Trophoblast cell (in vitro differentiated cells and primary cell): ENCODE results near the gene SLC1A3.

Experiments used
- DNase-seq, 2 donors: peaks; one replicate each; pipeline ENCODE4 v3.0.0-alpha.2; 2016
- H2AFZ ChIP-seq: 2 replicates; pipeline ENCODE4 v1.6.1; 2013; ENCODE audit warnings: low read length, moderate library complexity, mild to moderate bottlenecking; ENCODE audit not compliant: insufficient read depth, poor library complexity
- H2AK5ac ChIP-seq: 2 replicates; pipeline ENCODE4 v1.6.1; 2013; ENCODE audit warnings: mild to moderate bottlenecking, low read length
- H2BK120ac ChIP-seq: 2 replicates; pipeline ENCODE4 v1.6.1; 2013; ENCODE audit warnings: low read length, mild to moderate bottlenecking, moderate library complexity; ENCODE audit not compliant: insufficient read depth, poor library complexity
- H2BK12ac ChIP-seq: 2 replicates; pipeline ENCODE4 v1.6.1; 2013; ENCODE audit warnings: mild to moderate bottlenecking, low read length, moderate library complexity
- H2BK5ac ChIP-seq: 2 replicates; pipeline ENCODE4 v1.6.1; 2013; ENCODE audit warnings: low read length, low read depth, moderate library complexity, mild to moderate bottlenecking; ENCODE audit not compliant: poor library complexity
- H3K14ac ChIP-seq: 2 replicates; pipeline ENCODE4 v1.6.1; 2013; ENCODE audit warnings: mild to moderate bottlenecking, low read length
- H3K18ac ChIP-seq: 2 replicates; pipeline ENCODE4 v1.6.1; 2013; ENCODE audit warnings: mild to moderate bottlenecking, low read length
- H3K23ac ChIP-seq: 2 replicates; pipeline ENCODE4 v1.6.1; 2013; ENCODE audit warnings: low read length
- H3K27ac ChIP-seq: 2 replicates; pipeline ENCODE4 v1.5.1; 2013; ENCODE audit warnings: low read depth, mild to moderate bottlenecking, inconsistent platforms, low read length, moderate library complexity
- H3K27me3 ChIP-seq: 2 replicates; pipeline ENCODE4 v1.6.1; 2013; ENCODE audit warnings: inconsistent platforms, mild to moderate bottlenecking, low read length, moderate library complexity; ENCODE audit not compliant: insufficient read depth
- H3K36me3 ChIP-seq, 2 experiments: 1 replicate in 1 of 2; 2 replicates in 1 of 2; pipeline ENCODE4 v1.6.1; 2013; ENCODE audit warnings: low read length in 2 of 2, mild to moderate bottlenecking in 2 of 2, moderate library complexity in 1 of 2; ENCODE audit not compliant: insufficient read depth in 2 of 2, control insufficient read depth in 1 of 2
- H3K4ac ChIP-seq: 2 replicates; pipeline ENCODE4 v1.6.1; 2013; ENCODE audit warnings: low read depth, mild to moderate bottlenecking, low read length, moderate library complexity
- H3K4me1 ChIP-seq, 2 experiments: 1 replicate in 1 of 2; 2 replicates in 1 of 2; pipeline ENCODE4 v1.6.1; 2013; ENCODE audit warnings: low read length in 2 of 2, mild to moderate bottlenecking in 2 of 2, moderate library complexity in 1 of 2; ENCODE audit not compliant: insufficient read depth in 2 of 2, control insufficient read depth in 1 of 2
- H3K4me2 ChIP-seq: 2 replicates; pipeline ENCODE4 v1.6.1; 2013; ENCODE audit warnings: inconsistent platforms, mild to moderate bottlenecking, low read length, moderate library complexity
- H3K4me3 ChIP-seq: 2 replicates; pipeline ENCODE4 v1.5.1; 2013; ENCODE audit warnings: mild to moderate bottlenecking, low read depth, low read length, inconsistent platforms
- H3K79me1 ChIP-seq: one replicate; pipeline ENCODE4 v1.6.1; 2013; ENCODE audit warnings: low read length
- H3K79me2 ChIP-seq: 2 replicates; pipeline ENCODE4 v1.6.1; 2013; ENCODE audit warnings: low read length, mild to moderate bottlenecking; ENCODE audit not compliant: control insufficient read depth, insufficient read depth, poor library complexity
- H3K9ac ChIP-seq: 2 replicates; pipeline ENCODE4 v1.6.1; 2013; ENCODE audit warnings: mild to moderate bottlenecking, low read length
- H3K9me3 ChIP-seq: 2 replicates; pipeline ENCODE4 v1.6.1; 2013; ENCODE audit warnings: low read depth, mild to moderate bottlenecking, control low read depth, inconsistent platforms, low read length; ENCODE audit not compliant: insufficient read depth
- H4K12ac ChIP-seq: 2 replicates; pipeline ENCODE4 v1.6.1; 2013; ENCODE audit warnings: low read depth, mild to moderate bottlenecking, low read length, moderate library complexity
- H4K8ac ChIP-seq: 2 replicates; pipeline ENCODE4 v1.6.1; 2013; ENCODE audit warnings: low read depth, mild to moderate bottlenecking, low read length, moderate library complexity
- H4K91ac ChIP-seq: one replicate; pipeline ENCODE4 v1.6.1; 2013; ENCODE audit warnings: low read depth, mild to moderate bottlenecking, low read length, moderate library complexity
- WGBS: extraction: QIAGEN DNeasy Blood & Tissue Kit; methylation state at CpG from one replicate; pipeline ENCODE4 v1.1.7; 2013; ENCODE audit warnings: missing lambda C conversion rate; ENCODE audit not compliant: insufficient read length, insufficient coverage; ENCODE audit errors: extremely low coverage; 5-methylcytosine and 5-hydroxymethylcytosine counted together

SLC1A3 gene

GRCh38 chr5:36680066-36680465 lies 73.7 kb downstream of the SLC1A3 start:
- H3K18ac ChIP-seq = no peak overlapping the region
- no peak overlapping the region for H3K14ac ChIP-seq
- no peak overlapping the region for H2AK5ac ChIP-seq
- H2BK12ac ChIP-seq = no peak overlapping the region
- no peak overlapping the region for H4K12ac ChIP-seq
- H2BK120ac ChIP-seq = no peak overlapping the region
- no peak overlapping the region for H4K8ac ChIP-seq
- no peak overlapping the region for H4K91ac ChIP-seq
- H2BK5ac ChIP-seq = no peak overlapping the region
- no peak overlapping the region for H3K9ac ChIP-seq
- no peaks in the 10 kb centered on the region for H3K9me3 ChIP-seq
- no peak overlapping the region for H3K4ac ChIP-seq
- no peak overlapping the region for H3K23ac ChIP-seq
- no peaks in the 10 kb centered on the region for H3K79me2 ChIP-seq
- DNase-seq = no peak
- no peak overlapping the region for H3K27ac ChIP-seq
- no peaks in the 10 kb centered on the region for H3K79me1 ChIP-seq
- H3K4me3 ChIP-seq = no peak overlapping the region
- WGBS = no CpG with 5 or more reads among the region's 7 CpGs
- no peaks in the 10 kb centered on the region for H3K27me3 ChIP-seq
- H3K36me3 ChIP-seq = peaks cover 29 to 46% of the 10 kb centered on the region in 2 experiments
- no peaks in the 10 kb centered on the region for H3K4me1 ChIP-seq
- H3K4me2 ChIP-seq = no peak overlapping the region
- no peak overlapping the region for H2AFZ ChIP-seq

DNA sequence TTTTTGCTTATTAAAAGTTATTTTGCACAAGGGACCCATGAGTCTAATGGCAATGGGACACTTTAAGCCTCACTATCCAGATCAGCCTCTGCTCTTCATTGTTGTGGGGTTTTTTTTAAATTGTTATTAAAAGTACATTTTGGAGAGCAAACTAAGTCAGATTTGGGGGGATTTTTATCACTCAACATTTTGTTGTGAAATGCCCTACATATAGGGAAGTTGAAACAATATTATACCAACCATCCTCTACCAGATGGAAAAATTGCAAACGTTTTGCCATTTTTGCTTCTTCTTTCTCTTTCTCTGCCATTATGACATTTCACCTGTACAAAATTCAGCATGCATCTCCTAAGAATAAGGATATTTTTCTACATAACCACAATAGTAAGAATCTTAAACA lies 75.3 kb downstream of the SLC1A3 start:
- Histone ChIP-seq H3K4me3 (no peak overlapping the region), H3K27ac (no peak overlapping the region), H4K8ac (no peak overlapping the region), H3K4me1 (no peaks in the 10 kb centered on the region), H3K14ac (no peak overlapping the region), H2AFZ (no peak overlapping the region), H3K4ac (no peak overlapping the region), H3K4me2 (no peak overlapping the region), H2BK12ac (no peak overlapping the region), H4K12ac (no peak overlapping the region), H4K91ac (no peak overlapping the region), H2BK120ac (no peak overlapping the region), H3K9me3 (no peaks in the 10 kb centered on the region), H3K9ac (no peak overlapping the region), H3K79me2 (no peaks in the 10 kb centered on the region), H3K36me3 (peaks cover 32 to 50% of the 10 kb centered on the region in 2 experiments), H2AK5ac (no peak overlapping the region), H2BK5ac (no peak overlapping the region), H3K27me3 (no peaks in the 10 kb centered on the region), H3K23ac (no peak overlapping the region), H3K79me1 (no peaks in the 10 kb centered on the region), H3K18ac (no peak overlapping the region)
- DNase-seq = no peak
- no CpG with 5 or more reads among the region's 1 CpG for WGBS

- WGBS = no CpG with 5 or more reads among the region's 2 CpGs
- no peak overlapping the region for H4K12ac ChIP-seq
- H3K9ac ChIP-seq = no peak overlapping the region
- H3K27ac ChIP-seq = no peak overlapping the region
- no peaks in the 10 kb centered on the region for H3K27me3 ChIP-seq
- no peak overlapping the region for H2AK5ac ChIP-seq
- no peak overlapping the region for H2BK5ac ChIP-seq
- no peak overlapping the region for H4K91ac ChIP-seq
- H3K4ac ChIP-seq = no peak overlapping the region
- no peak overlapping the region for H4K8ac ChIP-seq
- H2BK12ac ChIP-seq = no peak overlapping the region
- H3K4me1 ChIP-seq = no peaks in the 10 kb centered on the region
- H2AFZ ChIP-seq = no peak overlapping the region
- H3K18ac ChIP-seq = no peak overlapping the region
- H2BK120ac ChIP-seq = no peak overlapping the region
- no peak overlapping the region for H3K4me2 ChIP-seq
- H3K4me3 ChIP-seq = no peak overlapping the region
- no peak for DNase-seq
- no peaks in the 10 kb centered on the region for H3K9me3 ChIP-seq
- H3K79me2 ChIP-seq = no peaks in the 10 kb centered on the region
- H3K36me3 ChIP-seq = peaks cover 33 to 48% of the 10 kb centered on the region in 2 experiments
- H3K79me1 ChIP-seq = no peaks in the 10 kb centered on the region
- no peak overlapping the region for H3K23ac ChIP-seq
- H3K14ac ChIP-seq = no peak overlapping the region
Measured at GRCh38 chr5:36682499-36682898, 76.1 kb downstream of the SLC1A3 start.

GRCh38 chr5:36683821-36684434 lies 77.5 kb downstream of the SLC1A3 start:
- Histone ChIP-seq H3K79me1 (no peaks in the 10 kb centered on the region), H3K9me3 (no peaks in the 10 kb centered on the region), H3K27ac (no peak overlapping the region), H2BK5ac (no peak overlapping the region), H3K23ac (no peak overlapping the region), H2BK12ac (no peak overlapping the region), H4K91ac (no peak overlapping the region), H3K9ac (peak overlapping the region; percentile 31), H4K12ac (no peak overlapping the region), H4K8ac (no peak overlapping the region), H3K14ac (no peak overlapping the region), H3K36me3 (peaks cover 33 to 46% of the 10 kb centered on the region in 2 experiments), H3K4ac (no peak overlapping the region), H2BK120ac (no peak overlapping the region), H2AFZ (no peak overlapping the region), H3K18ac (no peak overlapping the region), H3K27me3 (no peaks in the 10 kb centered on the region), H3K79me2 (no peaks in the 10 kb centered on the region), H2AK5ac (no peak overlapping the region), H3K4me1 (no peaks in the 10 kb centered on the region), H3K4me3 (no peak overlapping the region), H3K4me2 (peak overlapping the region; percentile 21)
- DNase-seq = peak; percentile 44 to 53
- WGBS = no CpG with 5 or more reads among the region's 9 CpGs
